HG02970 (cell line): Measurements from ENCODE around the gene SLC6A5.

Experiments used
- ATAC-seq: cut with Tn5 transposase; IDR thresholded peaks from one replicate; pipeline ENCODE4 v1.9.1; 2021; ENCODE audit warnings: mild to moderate bottlenecking, moderate library complexity, moderate number of reproducible peaks; ENCODE audit not compliant: unreplicated experiment, low FRiP score

Gene SLC6A5

DNA sequence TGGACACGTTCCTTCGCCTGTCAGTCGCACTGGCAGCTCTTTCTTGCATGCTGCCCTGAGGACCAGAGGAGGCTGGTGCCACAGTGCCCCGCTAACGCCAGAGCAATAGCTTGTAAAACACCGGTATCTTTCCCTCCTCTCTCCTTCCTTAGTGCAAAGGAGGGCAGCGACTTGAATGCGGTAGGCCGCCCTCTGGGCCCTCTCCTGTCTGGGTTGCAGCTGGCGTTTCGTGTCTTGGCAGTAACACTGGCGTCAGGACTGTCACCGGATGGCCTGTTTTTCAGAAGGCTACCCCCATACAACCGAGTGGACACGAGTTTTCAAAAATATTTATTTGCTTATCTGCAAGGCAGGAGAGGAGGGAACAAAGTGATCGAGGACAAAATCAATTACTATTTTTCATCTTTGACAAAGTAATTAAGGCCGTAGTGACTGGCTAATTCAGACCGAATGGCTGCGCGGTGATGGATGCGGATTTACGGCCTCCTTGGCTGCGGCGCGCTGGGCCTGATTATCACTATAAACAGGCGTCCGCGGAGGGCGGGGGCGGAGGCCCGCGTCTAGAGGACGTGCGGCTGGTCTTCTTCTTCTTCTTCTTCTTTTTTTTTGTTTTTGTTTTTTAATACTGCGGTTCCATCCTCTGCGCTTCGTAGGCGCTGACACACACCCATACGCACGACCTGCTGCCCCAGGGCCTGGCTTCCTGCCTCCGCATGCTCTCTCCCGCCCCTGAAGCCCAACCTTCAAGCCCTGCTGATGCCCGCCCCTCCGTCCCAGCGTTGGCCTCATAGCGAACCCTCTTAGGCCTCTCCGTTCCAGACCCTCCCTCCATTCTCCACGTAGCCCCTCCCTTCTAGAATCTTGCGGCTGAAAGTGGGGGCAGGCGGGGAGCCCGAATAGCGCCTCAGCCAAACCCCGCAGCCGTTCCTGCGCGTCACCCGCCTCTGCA lies 2.9 kb upstream of the SLC6A5 start:
- ATAC-seq, result no peak

DNA sequence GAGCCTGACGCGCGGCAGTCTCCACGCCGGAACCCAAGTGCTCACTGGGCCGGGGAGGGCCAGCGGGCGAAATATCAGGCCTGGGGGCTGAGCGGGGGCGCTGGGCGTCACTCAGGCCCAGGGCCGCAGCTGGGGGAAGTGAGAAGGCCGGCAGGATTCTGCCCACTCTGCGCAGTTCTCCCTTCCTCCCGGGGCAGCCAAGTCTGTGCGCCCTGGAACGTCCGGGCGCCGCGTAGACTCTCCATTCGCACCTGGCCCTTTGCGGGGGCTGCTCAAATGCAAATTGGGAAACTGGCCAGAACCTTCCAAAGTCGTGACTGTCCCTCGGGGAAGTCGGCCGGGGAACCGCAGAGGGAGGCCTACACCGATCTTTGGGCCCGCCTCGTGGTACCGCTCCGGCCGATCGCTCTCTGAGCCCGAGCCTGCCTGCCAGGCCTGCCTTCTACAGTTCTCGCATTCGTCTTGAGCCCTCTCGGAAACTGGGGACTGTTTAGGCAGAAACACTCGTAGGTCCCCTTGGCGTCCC lies 2.2 kb upstream of the SLC6A5 start:
- no peak for ATAC-seq

GRCh38 chr11:20597680-20598484 lies 1.5 kb upstream of the SLC6A5 start:
- no peak for ATAC-seq

DNA sequence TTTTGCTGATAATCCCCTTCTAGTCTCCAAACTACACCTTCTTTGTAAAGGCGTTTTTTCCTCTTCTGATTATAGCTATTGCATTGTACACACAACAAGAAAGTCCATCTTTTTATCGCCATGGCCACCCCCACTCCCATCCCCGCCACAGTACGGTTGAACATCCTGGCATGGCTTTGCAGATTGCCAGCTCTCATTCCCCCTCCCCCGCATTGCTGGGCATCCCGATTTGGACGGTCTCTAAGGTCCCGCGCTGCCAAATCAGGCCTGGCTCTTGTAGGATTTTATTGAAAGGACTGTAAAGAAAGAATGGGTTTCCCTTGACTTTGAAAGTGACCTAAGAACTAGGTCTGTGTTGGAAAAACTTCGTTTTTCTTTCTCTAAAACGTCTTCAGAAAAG lies 916 bp upstream of the SLC6A5 start:
- no peak for ATAC-seq

- ATAC-seq, result no peak
These were observed 575 bp downstream of the SLC6A5 start for GRCh38 chr11:20600020-20600346.

- ATAC-seq, result no peak
These were observed 1.1 kb downstream of the SLC6A5 start for GRCh38 chr11:20600551-20600950.

DNA sequence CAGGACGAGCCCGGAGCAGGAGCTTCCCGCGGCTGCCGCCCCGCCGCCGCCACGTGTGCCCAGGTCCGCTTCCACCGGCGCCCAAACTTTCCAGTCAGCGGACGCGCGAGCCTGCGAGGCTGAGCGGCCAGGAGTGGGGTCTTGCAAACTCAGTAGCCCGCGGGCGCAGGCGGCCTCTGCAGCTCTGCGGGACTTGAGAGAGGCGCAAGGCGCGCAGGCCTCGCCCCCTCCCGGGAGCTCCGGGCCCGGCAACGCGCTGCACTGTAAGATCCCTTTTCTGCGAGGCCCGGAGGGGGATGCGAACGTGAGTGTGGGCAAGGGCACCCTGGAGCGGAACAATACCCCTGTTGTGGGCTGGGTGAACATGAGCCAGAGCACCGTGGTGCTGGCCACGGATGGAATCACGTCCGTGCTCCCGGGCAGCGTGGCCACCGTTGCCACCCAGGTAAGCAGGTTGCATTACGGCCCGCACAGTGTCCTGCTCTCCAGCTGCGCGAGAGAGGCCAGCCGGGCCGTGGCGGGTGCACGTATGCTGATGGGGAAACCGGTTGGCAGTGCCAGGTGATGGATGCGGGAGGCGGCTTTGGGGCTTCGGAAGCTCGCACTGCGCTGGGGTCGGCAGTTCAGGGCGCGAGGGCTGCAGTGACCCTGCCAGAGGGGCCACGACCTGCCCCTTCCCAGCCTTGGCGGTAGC lies 2.0 kb downstream of the SLC6A5 start:
- ATAC-seq, result no peak

DNA sequence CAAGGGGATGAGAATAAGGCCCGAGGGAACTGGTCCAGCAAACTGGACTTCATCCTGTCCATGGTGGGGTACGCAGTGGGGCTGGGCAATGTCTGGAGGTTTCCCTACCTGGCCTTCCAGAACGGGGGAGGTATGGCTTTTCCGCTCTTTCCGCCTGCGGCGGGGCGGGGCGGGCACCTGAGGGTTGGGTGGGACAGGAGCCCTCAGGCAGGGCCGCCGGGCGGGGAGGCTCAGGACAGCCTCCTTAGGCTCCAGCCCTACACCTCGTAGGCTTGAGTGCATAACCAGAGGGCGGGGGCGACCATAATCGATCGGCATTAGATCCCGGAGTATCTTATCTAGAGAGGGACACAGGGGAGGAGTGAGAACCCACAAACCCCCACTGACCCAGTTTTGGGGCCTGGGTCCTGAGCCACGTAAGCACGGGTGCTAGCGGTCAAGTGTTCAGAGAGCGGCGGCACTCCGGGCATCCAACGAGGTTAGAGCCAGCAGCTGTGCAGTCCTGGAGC lies 4.9 kb downstream of the SLC6A5 start:
- no peak for ATAC-seq

GRCh38 chr11:20604864-20605601 lies 5.6 kb downstream of the SLC6A5 start:
- no peak for ATAC-seq

- ATAC-seq, result no peak
These were observed 6.2 kb downstream of the SLC6A5 start for GRCh38 chr11:20605602-20606091.

DNA sequence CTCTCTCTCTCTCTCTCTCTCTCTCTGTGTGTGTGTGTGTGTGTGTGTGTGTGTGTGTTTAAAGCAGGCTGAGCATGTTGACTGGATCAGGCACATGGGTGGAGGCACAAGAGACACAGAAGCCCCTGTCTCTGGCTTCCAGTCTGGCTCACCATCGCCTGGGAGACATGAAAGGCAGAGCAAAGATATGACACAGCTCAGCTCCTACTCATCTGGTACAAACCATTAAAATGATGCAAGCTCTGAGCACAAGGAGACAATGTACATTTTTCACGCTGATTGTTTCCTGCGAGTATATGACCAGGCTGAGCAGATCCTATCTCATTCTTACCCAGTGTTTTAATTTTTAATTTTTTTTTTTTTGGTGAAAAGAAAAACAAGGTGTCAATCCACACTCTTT lies 9.5 kb downstream of the SLC6A5 start:
- ATAC-seq, result no peak

GRCh38 chr11:20609727-20610707 lies 10.6 kb downstream of the SLC6A5 start:
- ATAC-seq, result peak; percentile 94

DNA sequence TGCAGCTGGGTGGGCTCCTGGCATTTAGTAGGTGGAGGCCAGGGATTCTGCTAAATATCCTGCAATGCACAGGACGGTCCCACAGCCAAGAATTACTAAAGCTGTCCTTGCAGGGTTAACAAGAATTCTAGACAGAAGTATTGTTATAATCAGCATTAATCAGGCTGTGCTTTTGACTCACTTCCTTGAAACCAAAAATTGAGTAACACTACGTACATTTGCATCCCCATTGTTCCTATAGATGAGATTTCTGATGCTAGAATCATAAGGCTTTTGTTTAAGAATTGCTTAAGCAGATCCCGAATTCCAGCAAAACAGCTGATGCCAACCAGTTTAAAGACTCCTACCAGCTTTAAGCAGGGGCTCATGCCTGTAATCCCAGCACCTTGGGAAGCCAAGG lies 11.4 kb downstream of the SLC6A5 start:
- ATAC-seq, result no peak

DNA sequence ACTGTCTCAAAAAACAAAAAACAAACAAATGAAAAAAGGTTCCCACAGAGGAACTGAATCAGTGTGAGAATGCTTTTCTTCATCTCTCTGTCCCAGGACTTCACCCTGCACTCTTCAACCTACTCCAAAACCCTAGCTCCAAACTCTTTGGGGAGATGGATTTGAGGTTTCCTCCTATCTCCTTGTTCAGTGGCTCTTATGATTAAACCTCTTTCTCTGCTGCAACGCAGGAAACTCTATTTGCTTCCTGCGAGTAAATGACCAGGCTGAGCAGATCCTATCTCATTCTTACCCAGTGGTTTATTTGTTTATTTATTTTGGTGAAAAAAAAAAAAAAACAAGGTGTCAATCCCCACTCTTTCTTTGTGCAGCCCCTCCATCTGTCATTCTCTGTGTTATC lies 12.0 kb downstream of the SLC6A5 start:
- no peak for ATAC-seq

GRCh38 chr11:20611892-20612291 lies 12.5 kb downstream of the SLC6A5 start:
- no peak for ATAC-seq

- no peak for ATAC-seq
These were observed 13.0 kb downstream of the SLC6A5 start for GRCh38 chr11:20612416-20612815.

DNA sequence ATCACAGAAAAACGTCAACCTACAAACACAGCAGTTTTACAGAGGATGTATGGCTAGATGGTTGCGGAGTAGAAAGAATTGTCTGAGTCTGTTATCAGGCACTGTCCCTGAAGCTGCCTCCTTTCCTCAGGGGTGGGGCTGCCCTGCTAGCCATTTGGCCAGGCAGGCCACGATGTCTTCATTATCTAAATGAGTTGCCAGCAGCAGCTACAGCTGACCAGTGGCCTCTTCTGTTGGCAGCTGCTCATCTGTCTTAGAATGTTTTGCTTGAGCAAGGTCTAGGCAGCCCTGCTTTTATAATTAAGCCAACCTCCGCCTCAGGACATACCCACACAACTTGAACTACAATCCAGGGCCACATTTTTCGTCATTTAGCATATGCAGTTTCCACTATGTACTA lies 17.5 kb downstream of the SLC6A5 start:
- no peak for ATAC-seq

- ATAC-seq, result no peak
These were observed 18.1 kb downstream of the SLC6A5 start for GRCh38 chr11:20617346-20618005.
